ENCODE data around the gene SNAP23. TPM values are rescaled to one million over a fixed set of nuclear protein-coding genes. Genes with fewer than 3 reads are reported as not detected.

The SNAP23 gene
- total RNA-seq, 1 experiment from 2014 or later, result 31.2 TPM

- no TSS peak for BruUV-seq (replicated peaks)
- no peaks in the 10 kb centered on the region for H4K20me1 ChIP-seq (ENCODE audit: insufficient read depth)
- H3K79me2 ChIP-seq (ENCODE audit: insufficient read depth, low read length), result peaks cover 55% of the 10 kb centered on the region
- H3K4me3 ChIP-seq (replicated peaks in 1 of 2; ENCODE audit: low read depth in 1 of 2, low read length in 2 of 2), result peak overlapping the region; percentile 77 to 99
- peaks cover 8 to 11% of the 10 kb centered on the region in 2 experiments for H3K36me3 ChIP-seq (ENCODE audit: control insufficient read depth in 1 of 2, insufficient read depth in 2 of 2, low read length in 2 of 2)
- H3K9ac ChIP-seq (ENCODE audit: low read length), result peak overlapping the region; percentile 99
- intact Hi-C loops (cut with micrococcal nuclease), result no loop called here
- ChIA-PET RAD21 (ENCODE audit: low non-redundant PET in 1 of 2, low total read pairs in 2 of 2, uncharacterized antibody in 2 of 2, unreplicated experiment in 2 of 2) (no interaction called here), CTCF (no interaction called here), POLR2A (interaction anchor here (1.3 kb wide), 1 partner anchor 9 kb away, joined by 4 read pairs; no protein-coding TSS in a partner anchor)
- H3K4me1 ChIP-seq (ENCODE audit: control insufficient read depth in 1 of 2, insufficient read depth in 2 of 2, low read length in 2 of 2), result peaks cover 9 to 17% of the 10 kb centered on the region in 2 experiments
- no peak for DNase-seq (ENCODE audit: low read depth, low spot score)
- ATAC-seq, result no peak
- peak overlapping the region; percentile 92 for H3K4me2 ChIP-seq (ENCODE audit: low read length)
- TF ChIP-seq, protein P1, sequence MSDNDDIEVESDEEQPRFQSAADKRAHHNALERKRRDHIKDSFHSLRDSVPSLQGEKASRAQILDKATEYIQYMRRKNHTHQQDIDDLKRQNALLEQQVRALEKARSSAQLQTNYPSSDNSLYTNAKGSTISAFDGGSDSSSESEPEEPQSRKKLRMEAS (IDR thresholded peaks at IDR 0.05), result no peak
- no peak for TF ChIP-seq CEBPB (IDR thresholded peaks at IDR 0.05; ENCODE audit: low read depth)
- no peak for TF ChIP-seq REST (IDR thresholded peaks at IDR 0.05; ENCODE audit: low read depth)
- no peak for TF ChIP-seq SIN3A (IDR thresholded peaks at IDR 0.05; ENCODE audit: low read depth)
- no peak for TF ChIP-seq ZNF274 (IDR thresholded peaks at IDR 0.05; ENCODE audit: low read depth, low read length)
- TF ChIP-seq POLR2AphosphoS5 (IDR thresholded peaks at IDR 0.05; ENCODE audit: low read depth, low read length), result no peak
- TF ChIP-seq FOSL1 (IDR thresholded peaks at IDR 0.05; ENCODE audit: low read depth), result no peak
- TF ChIP-seq RAD21 (IDR thresholded peaks at IDR 0.05; ENCODE audit: low read depth), result no peak
- TF ChIP-seq ZFX (IDR thresholded peaks at IDR 0.05), result no peak
- no peak for TF ChIP-seq ELF1 (IDR thresholded peaks at IDR 0.05; ENCODE audit: borderline replicate concordance, low read depth)
- TF ChIP-seq YY1 (IDR thresholded peaks at IDR 0.05; ENCODE audit: extremely low read depth, insufficient replicate concordance, low read depth, low read length), result no peak
- no peak for TF ChIP-seq POLR2A (IDR thresholded peaks at IDR 0.05; ENCODE audit: borderline replicate concordance, extremely low read depth, insufficient read depth, insufficient read length)
- no peak for TF ChIP-seq SRF (IDR thresholded peaks at IDR 0.05; ENCODE audit: low read depth)
- no peak for TF ChIP-seq TCF7L2 (IDR thresholded peaks at IDR 0.05; ENCODE audit: borderline replicate concordance, extremely low read depth, insufficient read depth, insufficient read length)
- no peak for TF ChIP-seq CBX3 (IDR thresholded peaks at IDR 0.05; ENCODE audit: low read depth)
- no peak for TF ChIP-seq JUND (IDR thresholded peaks at IDR 0.05)
- TF ChIP-seq, protein P2, sequence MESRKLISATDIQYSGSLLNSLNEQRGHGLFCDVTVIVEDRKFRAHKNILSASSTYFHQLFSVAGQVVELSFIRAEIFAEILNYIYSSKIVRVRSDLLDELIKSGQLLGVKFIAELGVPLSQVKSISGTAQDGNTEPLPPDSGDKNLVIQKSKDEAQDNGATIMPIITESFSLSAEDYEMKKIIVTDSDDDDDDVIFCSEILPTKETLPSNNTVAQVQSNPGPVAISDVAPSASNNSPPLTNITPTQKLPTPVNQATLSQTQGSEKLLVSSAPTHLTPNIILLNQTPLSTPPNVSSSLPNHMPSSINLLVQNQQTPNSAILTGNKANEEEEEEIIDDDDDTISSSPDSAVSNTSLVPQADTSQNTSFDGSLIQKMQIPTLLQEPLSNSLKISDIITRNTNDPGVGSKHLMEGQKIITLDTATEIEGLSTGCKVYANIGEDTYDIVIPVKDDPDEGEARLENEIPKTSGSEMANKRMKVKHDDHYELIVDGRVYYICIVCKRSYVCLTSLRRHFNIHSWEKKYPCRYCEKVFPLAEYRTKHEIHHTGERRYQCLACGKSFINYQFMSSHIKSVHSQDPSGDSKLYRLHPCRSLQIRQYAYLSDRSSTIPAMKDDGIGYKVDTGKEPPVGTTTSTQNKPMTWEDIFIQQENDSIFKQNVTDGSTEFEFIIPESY (IDR thresholded peaks at IDR 0.05; ENCODE audit: extremely low read depth, insufficient replicate concordance, low read length), result no peak
- TF ChIP-seq, protein P3, sequence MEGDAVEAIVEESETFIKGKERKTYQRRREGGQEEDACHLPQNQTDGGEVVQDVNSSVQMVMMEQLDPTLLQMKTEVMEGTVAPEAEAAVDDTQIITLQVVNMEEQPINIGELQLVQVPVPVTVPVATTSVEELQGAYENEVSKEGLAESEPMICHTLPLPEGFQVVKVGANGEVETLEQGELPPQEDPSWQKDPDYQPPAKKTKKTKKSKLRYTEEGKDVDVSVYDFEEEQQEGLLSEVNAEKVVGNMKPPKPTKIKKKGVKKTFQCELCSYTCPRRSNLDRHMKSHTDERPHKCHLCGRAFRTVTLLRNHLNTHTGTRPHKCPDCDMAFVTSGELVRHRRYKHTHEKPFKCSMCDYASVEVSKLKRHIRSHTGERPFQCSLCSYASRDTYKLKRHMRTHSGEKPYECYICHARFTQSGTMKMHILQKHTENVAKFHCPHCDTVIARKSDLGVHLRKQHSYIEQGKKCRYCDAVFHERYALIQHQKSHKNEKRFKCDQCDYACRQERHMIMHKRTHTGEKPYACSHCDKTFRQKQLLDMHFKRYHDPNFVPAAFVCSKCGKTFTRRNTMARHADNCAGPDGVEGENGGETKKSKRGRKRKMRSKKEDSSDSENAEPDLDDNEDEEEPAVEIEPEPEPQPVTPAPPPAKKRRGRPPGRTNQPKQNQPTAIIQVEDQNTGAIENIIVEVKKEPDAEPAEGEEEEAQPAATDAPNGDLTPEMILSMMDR (IDR thresholded peaks at IDR 0.05 in 2 of 3, conservative IDR thresholded peaks at IDR 0.05 in 1 of 3; ENCODE audit: borderline replicate concordance in 1 of 3, insufficient read depth in 1 of 3, low read depth in 2 of 3, low read length in 2 of 3), result no peak
- H3K9me3 ChIP-seq (ENCODE audit: control insufficient read depth in 1 of 2, insufficient read depth in 1 of 2, low read depth in 1 of 2, low read length in 2 of 2), result no peaks in the 10 kb centered on the region
- H2AFZ ChIP-seq (ENCODE audit: low read depth, low read length, poor library complexity, severe bottlenecking), result no peak overlapping the region
- no peaks in the 10 kb centered on the region for H3K9me2 ChIP-seq (ENCODE audit: insufficient read depth)
- H3K27ac ChIP-seq (ENCODE audit: low read depth, low read length), result peak overlapping the region; percentile 83
- no peaks in the 10 kb centered on the region for H3K27me3 ChIP-seq (ENCODE audit: insufficient read depth, low read length)
Observed at GRCh38 chr15:42547918-42548248, 52.4 kb downstream of the SNAP23 start.
